DLD1 (cell line): ENCODE data around the gene ARHGAP10.

Experiments
- in situ Hi-C: cut with HindIII; loops from 2 replicates; pipeline ENCODE4 v1.10.0; 2017; ENCODE audit warnings: low sequenced_read_pairs

The ARHGAP10 gene

GRCh38 chr4:147764337-147764736 lies 32.4 kb downstream of the ARHGAP10 start:
- in situ Hi-C loops = no loop called here

DNA sequence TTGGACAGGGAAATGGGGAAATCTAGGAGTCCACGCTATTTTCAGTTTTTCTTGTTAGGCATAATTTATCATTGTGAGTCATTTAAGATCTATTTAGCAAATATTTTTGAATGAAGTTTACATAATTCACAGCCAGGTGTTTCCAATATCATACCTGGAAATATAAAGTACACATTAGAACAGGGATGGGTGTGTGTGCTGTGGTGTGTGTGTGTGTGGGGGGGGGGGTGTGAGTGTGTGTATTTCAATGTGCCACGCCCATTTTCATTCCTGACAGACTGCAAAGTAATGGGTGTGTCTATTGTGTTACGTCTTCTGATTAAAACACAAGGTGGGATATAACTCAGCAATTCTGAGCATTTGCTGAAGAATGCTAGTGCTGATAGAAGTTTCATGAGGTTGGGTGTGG lies 33.2 kb downstream of the ARHGAP10 start:
- in situ Hi-C loops = no loop called here

DNA sequence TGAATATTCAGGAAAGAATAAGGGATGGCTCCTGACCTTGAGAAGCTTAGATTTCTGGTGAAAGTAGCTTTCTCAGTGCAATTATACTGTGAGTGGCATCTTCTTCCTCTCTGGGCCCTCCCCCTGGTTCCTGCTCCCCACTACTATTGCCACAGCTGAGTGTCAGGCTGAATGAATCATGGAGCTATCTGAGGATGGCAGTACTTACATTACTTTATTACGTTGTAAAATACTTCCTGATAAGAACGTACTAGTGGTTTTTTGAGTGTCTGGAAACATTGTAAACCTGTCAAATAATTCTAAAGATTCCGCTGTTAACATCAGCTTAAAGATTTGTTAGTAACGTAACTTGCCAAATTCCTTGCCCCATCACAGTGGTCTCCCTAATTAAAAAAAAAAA lies 36.2 kb downstream of the ARHGAP10 start:
- in situ Hi-C loops = no loop called here

- in situ Hi-C loops = no loop called here
These were observed 37.5 kb downstream of the ARHGAP10 start for GRCh38 chr4:147769386-147769785.

DNA sequence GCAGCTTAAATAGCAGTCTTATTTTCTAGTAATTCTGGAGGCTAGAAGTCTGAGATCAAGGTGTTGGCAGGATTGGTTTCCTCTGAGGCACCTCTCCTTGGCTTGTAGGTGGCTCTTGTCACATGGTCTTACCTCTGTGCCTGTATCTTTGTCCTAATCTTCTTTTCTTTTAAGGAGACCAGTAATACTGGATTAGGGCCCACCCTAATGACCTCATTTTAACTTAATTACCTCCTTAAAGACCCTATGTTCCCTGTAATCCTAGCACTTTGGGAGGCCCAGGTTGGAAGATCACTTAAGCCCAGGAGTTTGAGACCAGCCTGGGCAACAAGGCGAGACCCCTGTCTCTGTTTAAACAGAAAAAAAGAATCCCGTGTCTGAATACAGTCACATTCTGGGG lies 38.9 kb downstream of the ARHGAP10 start:
- in situ Hi-C loops = no loop called here

DNA sequence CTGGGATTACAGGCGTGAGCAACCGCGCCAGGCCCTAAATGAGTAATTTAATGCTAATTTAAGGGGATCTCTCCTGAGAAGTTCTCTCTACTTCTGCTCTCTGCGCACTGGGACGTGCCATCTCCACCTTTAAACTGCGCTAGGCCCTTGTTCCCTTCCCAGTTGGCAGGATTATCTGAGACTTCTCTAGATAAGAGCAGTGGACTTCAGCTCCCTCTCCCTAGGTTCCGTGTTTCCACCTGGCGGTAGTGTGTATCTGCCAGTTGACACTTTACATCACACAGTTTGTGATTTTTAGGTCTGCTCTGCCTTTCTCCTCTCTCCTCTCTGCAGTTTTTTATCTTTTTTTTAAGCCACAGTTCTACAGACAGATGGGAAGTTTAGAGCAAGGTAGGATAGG lies 40.2 kb downstream of the ARHGAP10 start:
- in situ Hi-C loops = no loop called here

DNA sequence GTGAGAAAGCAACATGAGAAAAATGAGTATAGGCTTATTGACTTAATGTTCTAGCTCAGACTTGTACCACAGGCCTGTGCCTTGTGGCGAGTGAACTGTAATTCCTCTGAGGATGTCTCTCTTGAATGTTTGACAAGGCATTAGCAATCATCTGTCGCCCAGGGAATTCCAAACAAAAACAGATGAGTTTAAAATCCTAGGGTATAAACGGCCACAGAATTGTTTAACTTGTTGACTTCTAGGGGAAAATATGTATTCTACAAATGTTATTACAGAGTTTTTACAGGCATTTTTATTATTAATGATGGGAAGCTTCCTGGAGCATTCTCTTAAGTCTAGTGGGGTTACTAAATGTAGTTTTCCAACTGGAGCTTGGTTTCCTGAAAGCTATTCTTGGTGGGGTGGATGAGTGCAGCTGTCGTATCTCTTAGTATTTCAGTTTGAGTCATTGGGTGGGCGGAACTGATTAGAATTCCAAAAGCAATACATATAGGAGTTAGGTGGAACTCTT lies 40.6 kb downstream of the ARHGAP10 start:
- in situ Hi-C loops = no loop called here

GRCh38 chr4:147773261-147774184 lies 41.6 kb downstream of the ARHGAP10 start:
- in situ Hi-C loops = no loop called here

GRCh38 chr4:147776716-147777115 lies 44.8 kb downstream of the ARHGAP10 start:
- in situ Hi-C loops = no loop called here

GRCh38 chr4:147777456-147778091 lies 45.7 kb downstream of the ARHGAP10 start:
- in situ Hi-C loops = no loop called here

- in situ Hi-C loops = no loop called here
These were observed 47.1 kb downstream of the ARHGAP10 start for GRCh38 chr4:147778942-147779341.

- in situ Hi-C loops = no loop called here
These were observed 47.6 kb downstream of the ARHGAP10 start for GRCh38 chr4:147779451-147779850.

DNA sequence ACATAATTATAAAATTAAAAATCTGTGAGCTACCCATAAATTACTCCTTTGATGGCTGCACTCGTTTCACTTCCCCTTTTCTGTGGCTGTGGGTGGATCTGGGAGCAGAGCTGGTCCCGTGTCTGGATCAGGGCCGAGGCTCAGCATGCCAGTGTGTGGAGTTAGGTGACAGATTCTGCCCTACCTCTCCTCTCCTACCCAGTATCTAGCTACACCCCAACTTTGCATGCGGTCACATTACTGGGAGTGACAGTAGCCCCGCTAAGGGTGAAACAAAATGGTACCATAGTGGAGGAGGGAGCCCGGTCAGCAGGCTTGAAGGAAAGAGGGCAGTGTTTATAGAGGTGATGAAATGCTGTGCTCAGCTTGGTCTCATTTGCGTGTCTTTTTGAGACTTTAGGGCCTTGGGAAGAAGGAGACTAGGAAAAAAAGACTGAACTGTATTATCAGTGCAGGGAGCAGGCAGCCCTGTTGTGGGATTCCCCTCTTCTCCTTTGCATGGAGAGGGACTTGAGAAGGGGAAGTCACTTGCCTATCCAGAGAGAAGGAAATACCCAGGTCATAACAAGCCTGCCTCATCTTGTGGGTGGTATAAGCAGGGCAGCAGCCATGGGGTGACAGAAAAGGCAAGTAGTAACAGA lies 48.4 kb downstream of the ARHGAP10 start:
- in situ Hi-C loops = no loop called here

DNA sequence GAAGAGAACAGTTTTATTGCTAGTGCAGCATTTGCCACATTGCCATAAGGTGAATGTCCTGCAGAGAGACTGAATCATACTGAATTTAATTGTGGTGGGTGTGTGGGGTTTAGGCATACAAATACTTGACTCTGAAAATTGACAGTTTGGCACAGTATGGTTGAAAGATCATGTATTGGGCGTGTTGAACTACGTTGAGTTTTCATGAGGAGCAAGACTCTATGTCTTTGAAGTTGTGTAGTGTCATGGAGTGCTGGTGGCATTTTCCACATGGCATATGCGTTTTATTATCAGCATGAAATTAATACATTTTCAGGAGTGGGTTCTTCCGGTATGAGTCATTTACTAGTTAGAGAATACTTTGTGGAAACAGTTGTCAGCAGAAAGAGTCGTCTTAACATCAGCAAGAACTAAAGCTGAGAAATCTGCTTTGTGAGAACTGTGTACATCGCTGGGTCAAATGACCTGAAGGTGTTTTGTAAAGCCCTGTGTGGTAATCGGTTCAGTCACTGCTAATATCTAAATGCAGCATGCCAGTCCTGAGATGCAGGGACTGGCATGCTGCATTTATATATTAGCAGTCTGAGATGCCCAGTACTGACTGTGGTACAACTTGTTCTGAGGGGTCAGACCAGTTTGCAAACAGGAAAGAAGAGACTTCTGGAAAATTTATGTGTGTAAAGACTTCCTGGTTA lies 50.3 kb downstream of the ARHGAP10 start:
- in situ Hi-C loops = no loop called here

GRCh38 chr4:147785129-147785528 lies 53.2 kb downstream of the ARHGAP10 start:
- in situ Hi-C loops = no loop called here

- in situ Hi-C loops = no loop called here
These were observed 54.1 kb downstream of the ARHGAP10 start for GRCh38 chr4:147786031-147786430.

DNA sequence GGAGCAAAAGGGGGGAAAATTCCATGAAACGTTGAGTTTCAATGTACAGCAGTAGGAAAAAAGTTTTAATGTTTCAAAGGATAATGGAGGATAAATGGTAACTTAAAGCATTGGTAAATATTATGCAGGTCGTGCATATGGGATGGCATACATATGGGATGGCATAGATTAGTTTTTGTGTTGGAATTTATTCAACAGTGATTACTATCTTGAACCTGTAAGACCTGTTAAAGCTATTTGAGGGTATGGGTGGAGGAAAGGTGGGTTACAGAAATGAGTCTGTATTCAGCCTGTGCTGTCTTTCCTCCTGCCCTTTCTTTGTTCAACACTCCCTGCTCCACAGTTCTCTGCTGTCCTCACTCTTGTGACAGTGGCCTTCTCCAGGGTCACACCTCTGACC lies 54.6 kb downstream of the ARHGAP10 start:
- in situ Hi-C loops = no loop called here

GRCh38 chr4:147787204-147787603 lies 55.3 kb downstream of the ARHGAP10 start:
- in situ Hi-C loops = no loop called here

- in situ Hi-C loops = no loop called here
These were observed 56.9 kb downstream of the ARHGAP10 start for GRCh38 chr4:147788791-147789190.

DNA sequence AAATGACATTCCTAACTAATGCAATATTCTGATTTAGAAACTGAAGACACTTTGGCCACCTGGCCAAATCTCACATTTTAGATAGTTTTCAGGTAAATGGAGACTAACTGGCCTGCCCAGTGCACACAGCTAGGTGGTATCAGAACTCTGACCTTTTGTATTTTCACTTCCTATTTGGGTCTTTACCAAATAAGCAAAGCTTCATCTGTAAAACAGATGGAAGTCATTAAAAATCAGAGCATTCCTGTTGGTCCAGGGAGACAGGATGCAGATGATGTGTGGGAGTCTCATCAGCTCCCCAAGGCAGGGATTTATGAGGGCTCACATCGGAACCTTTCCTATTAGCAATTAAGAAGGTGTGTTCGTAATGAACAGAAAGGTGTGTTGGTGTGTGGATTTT lies 57.7 kb downstream of the ARHGAP10 start:
- in situ Hi-C loops = no loop called here

GRCh38 chr4:147790412-147790811 lies 58.5 kb downstream of the ARHGAP10 start:
- in situ Hi-C loops = no loop called here
